Right lobe of liver (tissue), 6 donors: ENCODE measurements around the gene SLC7A4. TPM values are rescaled to one million over a fixed set of nuclear protein-coding genes. Genes with fewer than 3 reads are reported as not detected.

Experiments
- ATAC-seq, 4 donors: fragments of 200-7000 bp; cut with Tn5 transposase; one replicate each; pipeline ENCODE4 v1.9.1; 2020; ENCODE audit warnings: mild to moderate bottlenecking in 4 of 4, moderate library complexity in 4 of 4
- DNase-seq, 3 donors: peaks; one replicate each; pipeline ENCODE4 v3.0.0-alpha.2; 2020
- H3K27ac ChIP-seq, 3 donors: fragments of 200-600 bp; one replicate each; pipeline ENCODE4 v1.8.0; 2022
- H3K27me3 ChIP-seq, 2 donors: fragments of 200-600 bp; one replicate each; pipeline ENCODE4 v1.8.0; 2022
- H3K36me3 ChIP-seq, 4 donors: fragments of 200-600 bp; sonication (generic) in 1 of 4; one replicate each; pipeline versions ENCODE4 v1.5.1 to v1.8.0; 2017 to 2022; ENCODE audit warnings: control low read depth in 1 of 4
- H3K4me1 ChIP-seq, 4 donors: fragments of 200-600 bp; sonication (generic) in 1 of 4; one replicate each; pipeline versions ENCODE4 v1.5.1 to v1.8.0; 2017 to 2022; ENCODE audit warnings: control low read depth in 1 of 4
- H3K4me3 ChIP-seq, 3 donors: fragments of 200-600 bp; one replicate each; pipeline ENCODE4 v1.8.0; 2022
- H3K9me3 ChIP-seq, 4 donors: fragments of 200-600 bp; sonication (generic) in 1 of 4; one replicate each; pipeline versions ENCODE4 v1.5.1 to v1.8.0; 2017 to 2022; ENCODE audit warnings: control low read depth in 1 of 4
- POLR2A ChIP-seq: fragments of 450-650 bp; IDR thresholded peaks from one replicate; pipeline ENCODE4 v1.6.1; 2017; ENCODE audit warnings: antibody characterized with exemption, mild to moderate bottlenecking
- WGBS: methylation state at CpG from one replicate; pipeline ENCODE4 v1.1.6; 2018; ENCODE audit warnings: low coverage, low lambda C conversion rate; ENCODE audit not compliant: insufficient coverage; ENCODE audit errors: missing lambda C conversion rate; 5-methylcytosine and 5-hydroxymethylcytosine counted together
- intact Hi-C, 2 donors: fragments of 100-400 bp; cut with DNase I; formaldehyde crosslinking; loops; one replicate each; pipeline versions ENCODE4 v1.11.2 to v1.14.1; 2022
- total RNA-seq, 6 experiments: library from RNA; depleted of rRNA in 2 of 6; stranded (reverse); fragments of >200 nt in 2 of 6; fragmentation: NEBNext Ultra II Directional in 3 of 6; extraction: Animal tissue kit (Norgen Biotek cat#: 25700) in 3 of 6; gene quantifications; one replicate each; pipeline versions ENCODE4 v1.1.0 to v1.2.4, GENCODE V29; 2016 to 2023
- TF ChIP-seq, protein P1 (sequence below), 4 donors: fragments of 200-600 bp in 3 of 4; fragments of 450-650 bp in 1 of 4; IDR thresholded peaks; one replicate each; pipeline versions ENCODE4 v1.5.1 to v1.8.0; 2016 to 2022; ENCODE audit warnings: antibody characterized with exemption in 4 of 4, mild to moderate bottlenecking in 2 of 4
- donor health status: DM: no; HTN: yes; CAD: no.
- donor health status: DM: no; HTN: no; CAD: no.
- donor health status: DM: no; HTN: no; CAD: no.
- donor health status: DM: no; HTN: yes; CAD: no.
- donor health status: DM: no; HTN: yes; CAD: no.

Gene SLC7A4
- total RNA-seq, 6 experiments from 2014 or later, result 0.12 to 0.35 (median 0.18) TPM; not detected in 1

DNA sequence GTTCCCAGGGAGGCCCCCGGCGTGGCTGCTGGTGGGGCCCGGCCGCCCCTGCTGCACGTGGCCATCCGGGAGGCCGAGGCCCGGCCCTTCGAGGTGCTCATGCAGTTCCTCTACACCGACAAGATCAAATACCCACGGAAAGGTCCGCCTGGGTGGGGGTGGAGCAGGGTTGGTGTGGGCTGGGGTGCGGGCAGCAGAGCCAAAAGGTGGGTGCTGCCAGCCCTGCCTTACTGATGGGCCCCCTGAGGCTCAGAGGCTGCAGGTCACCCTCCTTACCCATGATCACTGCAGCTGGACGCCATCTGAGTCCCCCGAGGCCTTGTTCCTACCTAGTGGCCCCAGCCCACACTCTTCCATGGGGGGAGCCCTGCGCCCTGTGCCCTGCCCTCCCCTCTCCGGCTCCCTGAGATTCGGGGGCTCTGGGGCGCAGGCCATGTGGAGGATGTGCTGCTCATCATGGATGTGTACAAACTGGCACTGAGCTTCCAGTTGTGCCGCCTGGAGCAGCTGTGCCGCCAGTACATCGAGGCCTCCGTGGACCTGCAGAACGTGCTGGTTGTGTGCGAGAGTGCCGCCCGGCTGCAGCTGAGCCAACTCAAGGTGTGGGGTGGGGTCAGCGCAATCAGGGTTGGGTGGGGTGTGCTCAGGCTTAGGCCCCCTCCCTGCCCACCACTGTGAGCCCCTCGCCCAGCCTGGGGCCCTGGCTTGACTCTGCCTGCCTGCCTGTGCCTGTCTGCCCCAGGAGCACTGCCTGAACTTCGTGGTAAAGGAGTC, 38.0 kb downstream of the SLC7A4 start:
- Histone ChIP-seq H3K9me3 (no peaks in the 10 kb centered on the region), H3K27ac (no peak overlapping the region), H3K4me3 (no peak overlapping the region), H3K27me3 (no peaks in the 10 kb centered on the region), H3K4me1 (no peaks in the 10 kb centered on the region), H3K36me3 (peaks cover 0 to 31% (median 7%) of the 10 kb centered on the region in 4 donors)
- intact Hi-C loops, result loop anchor here in 1 of 2 donors (10.0 kb wide), 1 partner anchor 50 kb away; no protein-coding TSS in a partner anchor
- ATAC-seq (no peak), DNase-seq (no peak)
- TF ChIP-seq POLR2A, result no peak
- TF ChIP-seq, protein P1, sequence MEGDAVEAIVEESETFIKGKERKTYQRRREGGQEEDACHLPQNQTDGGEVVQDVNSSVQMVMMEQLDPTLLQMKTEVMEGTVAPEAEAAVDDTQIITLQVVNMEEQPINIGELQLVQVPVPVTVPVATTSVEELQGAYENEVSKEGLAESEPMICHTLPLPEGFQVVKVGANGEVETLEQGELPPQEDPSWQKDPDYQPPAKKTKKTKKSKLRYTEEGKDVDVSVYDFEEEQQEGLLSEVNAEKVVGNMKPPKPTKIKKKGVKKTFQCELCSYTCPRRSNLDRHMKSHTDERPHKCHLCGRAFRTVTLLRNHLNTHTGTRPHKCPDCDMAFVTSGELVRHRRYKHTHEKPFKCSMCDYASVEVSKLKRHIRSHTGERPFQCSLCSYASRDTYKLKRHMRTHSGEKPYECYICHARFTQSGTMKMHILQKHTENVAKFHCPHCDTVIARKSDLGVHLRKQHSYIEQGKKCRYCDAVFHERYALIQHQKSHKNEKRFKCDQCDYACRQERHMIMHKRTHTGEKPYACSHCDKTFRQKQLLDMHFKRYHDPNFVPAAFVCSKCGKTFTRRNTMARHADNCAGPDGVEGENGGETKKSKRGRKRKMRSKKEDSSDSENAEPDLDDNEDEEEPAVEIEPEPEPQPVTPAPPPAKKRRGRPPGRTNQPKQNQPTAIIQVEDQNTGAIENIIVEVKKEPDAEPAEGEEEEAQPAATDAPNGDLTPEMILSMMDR (IDR thresholded peaks at IDR 0.05), result no peak
- no CpG with 5 or more reads among the region's 30 CpGs for WGBS

DNA sequence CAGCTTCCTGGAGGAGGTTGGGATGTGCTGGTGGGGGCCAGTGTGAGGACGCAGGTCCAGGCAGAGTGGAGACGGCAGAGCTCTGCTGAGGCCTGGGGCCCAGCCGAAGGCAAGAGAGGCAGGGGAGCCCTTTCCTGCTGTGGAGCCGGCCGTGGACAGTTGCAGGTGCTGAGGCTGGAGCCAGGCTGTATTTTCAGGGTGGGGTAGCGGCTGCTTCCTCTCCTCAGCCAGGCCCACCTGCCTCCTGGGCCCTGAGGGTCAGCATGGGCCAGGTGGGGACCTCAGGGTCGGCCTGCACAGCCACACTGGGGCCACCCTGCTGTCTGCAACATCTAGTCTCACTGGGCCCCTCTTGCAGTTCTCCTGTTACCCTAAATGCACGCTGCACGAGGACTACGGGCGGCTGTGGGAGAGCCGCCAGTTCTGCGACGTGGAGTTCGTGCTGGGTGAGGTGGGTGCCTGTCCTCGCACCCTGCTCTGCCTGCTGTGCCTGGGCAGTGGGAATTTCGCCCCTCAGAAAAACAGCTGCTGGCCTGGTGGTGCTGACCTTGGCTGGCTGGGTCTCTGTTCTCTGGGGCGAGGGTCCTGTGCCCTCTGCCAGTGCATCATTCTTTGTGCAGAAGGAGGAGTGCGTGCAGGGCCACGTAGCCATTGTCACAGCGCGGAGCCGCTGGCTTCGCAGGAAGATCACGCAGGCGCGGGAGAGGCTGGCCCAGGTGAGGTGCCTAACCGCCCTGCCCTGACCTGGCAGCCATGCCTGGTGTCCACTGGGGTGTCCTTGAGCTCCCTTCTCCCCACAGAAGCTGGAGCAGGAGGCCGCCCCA, 38.8 kb downstream of the SLC7A4 start:
- Histone ChIP-seq H3K36me3 (peaks cover 0 to 25% (median 6%) of the 10 kb centered on the region in 4 donors), H3K4me3 (no peak overlapping the region), H3K27me3 (no peaks in the 10 kb centered on the region), H3K27ac (no peak overlapping the region), H3K9me3 (no peaks in the 10 kb centered on the region), H3K4me1 (no peaks in the 10 kb centered on the region)
- TF ChIP-seq, protein P1 (IDR thresholded peaks at IDR 0.05), result no peak
- no peak for TF ChIP-seq POLR2A
- ATAC-seq, result no peak
- intact Hi-C loops, result loop anchor here in 1 of 2 donors (10.0 kb wide), 1 partner anchor 49 kb away; no protein-coding TSS in a partner anchor
- no peak for DNase-seq
- WGBS, result no CpG with 5 or more reads among the region's 29 CpGs

DNA sequence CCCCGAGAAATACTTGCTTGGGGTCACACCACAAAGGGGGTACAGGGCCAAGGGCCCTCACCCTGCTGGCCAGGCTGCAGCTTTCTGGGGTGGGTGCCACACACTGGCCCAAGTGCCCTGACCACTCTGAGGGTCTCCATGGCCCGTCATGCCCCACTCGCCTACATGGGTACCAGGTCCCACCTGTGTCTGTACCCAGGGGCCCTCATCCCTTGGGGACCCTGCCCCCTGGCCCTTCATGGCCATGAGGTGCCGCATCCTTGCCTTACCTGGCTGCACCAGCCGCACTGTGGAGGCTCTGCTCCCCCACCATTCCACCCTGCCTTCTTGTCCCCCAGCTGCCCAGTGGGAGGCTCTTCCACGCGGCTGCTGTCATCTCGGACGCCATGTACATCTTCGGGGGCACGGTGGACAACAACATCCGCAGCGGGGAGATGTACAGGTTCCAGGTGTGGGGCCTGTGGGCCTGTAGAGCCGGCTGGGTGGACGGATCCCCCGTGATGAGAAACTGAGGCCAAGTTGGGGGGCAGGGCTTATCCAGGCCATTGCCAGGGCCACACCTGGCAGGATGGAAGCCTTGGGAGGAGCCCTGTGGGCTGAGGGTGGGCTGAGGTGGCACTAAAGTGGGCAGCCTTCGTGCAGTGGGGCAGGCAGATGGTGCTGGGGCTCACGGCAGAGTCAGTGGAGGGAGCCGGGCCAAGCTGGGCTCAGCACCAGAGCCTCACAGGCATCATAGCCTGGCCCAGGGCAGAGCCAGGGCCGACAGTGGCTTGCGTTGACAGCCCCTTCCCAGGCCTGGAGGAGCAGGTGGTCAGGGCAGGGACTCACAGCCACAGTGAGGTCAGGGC, 39.7 kb downstream of the SLC7A4 start:
- DNase-seq, result no peak
- Histone ChIP-seq H3K4me1 (no peaks in the 10 kb centered on the region), H3K9me3 (no peaks in the 10 kb centered on the region), H3K4me3 (no peak overlapping the region), H3K27me3 (no peaks in the 10 kb centered on the region), H3K36me3 (peaks cover 0 to 26% (median 6%) of the 10 kb centered on the region in 4 donors), H3K27ac (no peak overlapping the region)
- intact Hi-C loops, result loop anchor here in 1 of 2 donors (10.0 kb wide), 1 partner anchor 48 kb away; no protein-coding TSS in a partner anchor
- TF ChIP-seq, protein P1 (IDR thresholded peaks at IDR 0.05), result no peak
- no peak for TF ChIP-seq POLR2A
- ATAC-seq, result no peak
- 92% methylated on average over 10 of the region's 21 CpGs for whole genome bisulfite sequencing

DNA sequence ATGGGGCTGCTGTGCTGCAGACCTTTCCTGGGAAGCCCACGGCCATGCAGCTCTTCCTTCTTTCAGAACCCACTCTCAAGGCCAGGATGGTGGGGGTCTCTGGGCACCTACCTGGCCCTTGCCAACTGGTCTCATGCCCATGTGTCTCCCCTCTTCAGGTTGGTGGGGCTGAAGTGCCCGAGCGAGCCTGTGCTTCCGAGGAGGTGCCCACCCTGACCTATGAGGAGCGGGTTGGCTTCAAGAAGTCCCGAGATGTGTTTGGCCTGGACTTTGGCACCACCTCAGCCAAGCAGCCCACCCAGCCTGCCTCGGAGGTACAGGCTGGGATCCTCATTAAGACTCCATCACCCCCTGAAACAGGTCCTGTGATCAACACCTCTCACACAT, 40.3 kb downstream of the SLC7A4 start:
- TF ChIP-seq POLR2A, result no peak
- TF ChIP-seq, protein P1 (IDR thresholded peaks at IDR 0.05), result no peak
- H3K36me3 ChIP-seq, result peaks cover 0 to 26% (median 6%) of the 10 kb centered on the region in 4 donors
- no peak overlapping the region for H3K4me3 ChIP-seq
- no peaks in the 10 kb centered on the region for H3K4me1 ChIP-seq
- WGBS, result no CpG with 5 or more reads among the region's 7 CpGs
- H3K27me3 ChIP-seq, result no peaks in the 10 kb centered on the region
- DNase-seq, result no peak
- no peak overlapping the region for H3K27ac ChIP-seq
- intact Hi-C loops, result loop anchor here in 1 of 2 donors (10.0 kb wide), 1 partner anchor 47 kb away; no protein-coding TSS in a partner anchor
- no peak for ATAC-seq
- no peaks in the 10 kb centered on the region for H3K9me3 ChIP-seq
